Measurements from ENCODE around the gene OR4C16.

The OR4C16 gene

GRCh38 chr11:55571828-55572227 lies at the start of gene OR4C16:
Gene OR4C16 (plus strand): TSS chr11:55572128. CDS start chr11:55572128, 0 bp downstream.
- no peak for DNase-seq

DNA sequence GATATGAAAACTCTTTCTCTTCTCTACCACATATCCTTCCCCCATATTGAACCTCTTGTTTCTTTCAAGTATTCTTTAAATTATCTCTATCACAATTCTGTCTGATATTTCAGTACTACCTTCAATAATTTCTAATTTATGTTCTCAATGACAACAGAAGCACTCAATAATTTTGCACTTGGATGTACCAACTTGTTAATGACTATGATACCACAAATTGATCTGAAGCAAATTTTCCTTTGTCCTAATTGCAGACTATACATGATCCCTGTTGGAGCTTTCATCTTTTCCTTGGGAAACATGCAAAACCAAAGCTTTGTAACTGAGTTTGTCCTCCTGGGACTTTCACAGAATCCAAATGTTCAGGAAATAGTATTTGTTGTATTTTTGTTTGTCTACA lies 17.8 kb upstream of the OR4C16 start, which contains the start of gene OR4C15:
TSS of gene OR4C15 (plus strand) at position 301 of the 400 bp plus-strand sequence. CDS start at position 301, 0 bp downstream.
- no peak for DNase-seq

DNA sequence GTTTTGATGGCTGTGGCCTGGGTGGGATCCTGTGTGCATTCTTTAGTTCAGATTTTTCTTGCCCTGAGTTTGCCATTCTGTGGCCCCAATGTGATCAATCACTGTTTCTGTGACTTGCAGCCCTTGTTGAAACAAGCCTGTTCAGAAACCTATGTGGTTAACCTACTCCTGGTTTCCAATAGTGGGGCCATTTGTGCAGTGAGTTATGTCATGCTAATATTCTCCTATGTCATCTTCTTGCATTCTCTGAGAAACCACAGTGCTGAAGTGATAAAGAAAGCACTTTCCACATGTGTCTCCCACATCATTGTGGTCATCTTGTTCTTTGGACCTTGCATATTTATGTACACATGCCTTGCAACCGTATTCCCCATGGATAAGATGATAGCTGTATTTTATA lies 620 bp downstream of the OR4C16 start:
- DNase-seq = no peak

GRCh38 chr11:55607545-55607944 lies 35.6 kb downstream of the OR4C16 start, which contains the start of gene OR4C11:
Gene OR4C11 (minus strand): TSS chr11:55607645. CDS start chr11:55604373, 3,272 bp downstream.
- no peak for DNase-seq
